ENCODE measurements around the gene C1RL. TPM values are rescaled to one million over a fixed set of nuclear protein-coding genes. Genes with fewer than 3 reads are reported as not detected.

The C1RL gene
- total and polyA plus RNA-seq, 10 donors: 19.1 to 126 (median 84.4) TPM

GRCh38 chr12:7128681-7129286 is 19.8 kb upstream of the C1RL start, which contains the start of gene RBP5:
RBP5 (minus strand) TSS chr12:7128889; CDS start chr12:7128775, 114 bp downstream.
- DNase-seq: peak; percentile 77

GRCh38 chr12:7127916-7128626 is 19.1 kb upstream of the C1RL start:
- H3K27me3 ChIP-seq (replicated peaks in 1 of 7): peaks cover 0 to 27% (median 0%) of the 10 kb centered on the region in 7 donors
- H3K4me3 ChIP-seq: peak overlapping the region; percentile 34 to 80 (median 60)
- no peaks in the 10 kb centered on the region for H3K9me3 ChIP-seq
- intact Hi-C loops (cut with DNase I; ENCODE audit: low total_unique reads): no loop called here
- H3K27ac ChIP-seq: peak overlapping the region; percentile 67 to 89 (median 84)
- peak; percentile 73 for DNase-seq
- peaks cover 0 to 5% (median under 1%) of the 10 kb centered on the region in 6 donors for H3K36me3 ChIP-seq
- 63 to 85% (median 70%) methylated on average over 17 of the region's 17 CpGs for WGBS, 5 donors
- peaks cover 0 to 84% (median 44%) of the 10 kb centered on the region in 6 donors for H3K4me1 ChIP-seq
- TF ChIP-seq CTCF (IDR thresholded peaks at IDR 0.05 in 8 of 11, conservative IDR thresholded peaks at IDR 0.05 in 3 of 11): no peak
- TF ChIP-seq POLR2AphosphoS5 (IDR thresholded peaks at IDR 0.05): peak in 2 of 3 donors; percentile 6 to 27

More at GRCh38 chr12:7128681-7129286, 19.8 kb upstream of the C1RL start, which contains the start of gene RBP5:
- Histone ChIP-seq H3K27me3 (replicated peaks in 1 of 7) (peaks cover 0 to 27% (median 0%) of the 10 kb centered on the region in 7 donors), H3K9me3 (no peaks in the 10 kb centered on the region), H3K27ac (peak within 1 kb of the TSS; percentile 74 to 89 (median 84)), H3K4me3 (peak within 1 kb of the TSS; percentile 56 to 80 (median 62)), H3K36me3 (peaks cover 0 to 12% (median 7%) of the 10 kb centered on the region in 6 donors), H3K4me1 (peaks cover 0 to 77% (median 40%) of the 10 kb centered on the region in 6 donors)
- TF ChIP-seq POLR2A (IDR thresholded peaks at IDR 0.05) (no peak), POLR2AphosphoS5 (IDR thresholded peaks at IDR 0.05) (peak in 2 of 3 donors; percentile 61 to 74)
- intact Hi-C loops (cut with DNase I; ENCODE audit: low total_unique reads): no loop called here
- 47 to 74% (median 59%) methylated on average over 7 of the region's 7 CpGs for WGBS, 5 donors

GRCh38 chr12:7125632-7126227 is 16.7 kb upstream of the C1RL start:
- Histone ChIP-seq H3K27me3 (replicated peaks in 1 of 7) (peaks cover 0 to 18% (median 0%) of the 10 kb centered on the region in 7 donors), H3K4me1 (peaks cover 7 to 93% (median 44%) of the 10 kb centered on the region in 6 donors), H3K27ac (peak overlapping the region; percentile 32 to 89 (median 60)), H3K9me3 (no peaks in the 10 kb centered on the region), H3K36me3 (peaks cover 0 to 19% (median 0%) of the 10 kb centered on the region in 6 donors), H3K4me3 (peak overlapping the region in 6 of 8 donors; percentile 3 to 80 (median 13))
- intact Hi-C loops (cut with DNase I; ENCODE audit: low total_unique reads): no loop called here
- TF ChIP-seq CTCF (IDR thresholded peaks at IDR 0.05 in 8 of 11, conservative IDR thresholded peaks at IDR 0.05 in 3 of 11) (no peak), POLR2A (IDR thresholded peaks at IDR 0.05) (no peak), POLR2AphosphoS5 (IDR thresholded peaks at IDR 0.05) (no peak)
- no peak for DNase-seq
- 58 to 81% (median 72%) methylated on average over 4 of the region's 4 CpGs for WGBS, 5 donors

GRCh38 chr12:7123806-7124522 is 14.9 kb upstream of the C1RL start:
- intact Hi-C loops (cut with DNase I; ENCODE audit: low total_unique reads): no loop called here
- Histone ChIP-seq H3K9me3 (no peaks in the 10 kb centered on the region), H3K36me3 (peaks cover 0 to 27% (median 0%) of the 10 kb centered on the region in 6 donors), H3K4me3 (peak overlapping the region in 4 of 8 donors; percentile 7 to 80 (median 38)), H3K27me3 (replicated peaks in 1 of 7) (peaks cover 0 to under 1% (median 0%) of the 10 kb centered on the region in 7 donors), H3K27ac (peak overlapping the region; percentile 35 to 89 (median 60)), H3K4me1 (peaks cover 16 to 93% (median 44%) of the 10 kb centered on the region in 6 donors)
- TF ChIP-seq POLR2AphosphoS5 (IDR thresholded peaks at IDR 0.05) (peak in 2 of 3 donors; percentile 70 to 81), POLR2A (IDR thresholded peaks at IDR 0.05) (no peak), CTCF (IDR thresholded peaks at IDR 0.05 in 8 of 11, conservative IDR thresholded peaks at IDR 0.05 in 3 of 11) (no peak)
- DNase-seq: peak; percentile 69
- WGBS, 5 donors: 36 to 46% (median 45%) methylated on average over 11 of the region's 11 CpGs

Measured in spleen (tissue), 11 donors.